GM18858 (cell line): ENCODE data around the gene DACH1.

Source experiments
- ATAC-seq: cut with Tn5 transposase; IDR thresholded peaks from one replicate; pipeline ENCODE4 v1.9.1; 2021; ENCODE audit not compliant: unreplicated experiment

The DACH1 gene

DNA sequence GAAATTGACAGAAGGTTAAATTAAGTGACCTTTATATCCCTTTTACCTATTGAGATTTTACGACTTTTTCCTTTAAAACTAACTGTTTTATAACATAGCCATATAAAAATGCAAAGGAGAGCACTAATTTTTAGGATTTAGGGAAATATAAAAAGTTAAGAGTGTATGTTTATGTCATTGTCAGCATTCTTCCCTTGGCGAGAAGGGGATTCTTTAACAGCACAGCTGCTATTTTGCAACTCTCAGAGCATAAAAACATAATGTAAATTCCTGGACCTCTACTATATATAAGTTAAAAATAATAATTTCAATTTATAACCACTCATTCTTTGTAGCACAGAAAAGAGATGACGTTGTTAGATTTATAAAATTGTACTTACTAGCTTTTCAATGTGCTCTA lies 363.2 kb downstream of the DACH1 start:
- ATAC-seq: no peak

DNA sequence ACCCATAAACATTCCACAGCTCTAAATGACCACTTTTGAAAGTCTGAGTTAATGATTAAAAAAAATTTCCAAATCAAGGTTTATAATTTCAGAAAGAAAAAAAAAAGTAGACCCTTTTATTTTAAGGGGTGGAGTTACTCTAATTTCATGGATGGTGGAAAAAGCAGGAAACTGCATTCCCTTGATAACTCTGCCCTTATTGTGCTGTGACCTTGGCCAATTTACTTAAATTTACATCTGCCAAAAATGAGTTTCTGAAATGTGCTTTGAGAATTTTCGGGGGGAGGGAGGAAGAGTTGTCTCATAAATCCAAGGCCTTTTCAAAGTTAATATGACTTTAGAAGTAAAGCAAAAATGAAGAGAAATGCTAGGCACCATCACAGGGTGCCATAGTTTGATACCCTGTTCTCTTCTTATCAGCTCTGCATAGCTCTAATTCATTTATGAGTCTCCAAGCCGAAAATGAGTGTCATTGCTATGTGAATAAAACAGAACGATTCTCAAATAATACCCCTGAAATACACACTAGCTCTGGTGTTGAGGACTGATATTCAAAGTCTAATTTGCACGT lies 367.0 kb downstream of the DACH1 start:
- ATAC-seq: no peak

DNA sequence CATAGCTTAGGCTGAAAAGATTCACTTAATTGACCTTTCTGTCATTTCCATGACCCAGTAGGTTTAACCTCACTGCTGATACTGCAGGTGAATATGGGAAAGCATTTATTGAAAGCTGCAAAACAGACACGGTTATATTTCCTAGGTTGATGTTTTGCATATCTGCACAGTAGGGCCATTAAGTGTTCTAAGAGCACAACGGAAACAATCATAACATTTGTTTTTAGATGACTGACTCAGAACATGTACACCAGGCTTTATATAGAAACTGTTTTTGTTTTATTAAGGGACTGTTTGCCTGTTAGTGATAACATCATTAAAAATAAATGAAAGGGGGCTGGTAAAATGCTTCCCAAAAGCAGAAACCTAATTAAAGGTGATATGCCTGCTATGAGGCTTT lies 367.8 kb downstream of the DACH1 start:
- no peak for ATAC-seq

DNA sequence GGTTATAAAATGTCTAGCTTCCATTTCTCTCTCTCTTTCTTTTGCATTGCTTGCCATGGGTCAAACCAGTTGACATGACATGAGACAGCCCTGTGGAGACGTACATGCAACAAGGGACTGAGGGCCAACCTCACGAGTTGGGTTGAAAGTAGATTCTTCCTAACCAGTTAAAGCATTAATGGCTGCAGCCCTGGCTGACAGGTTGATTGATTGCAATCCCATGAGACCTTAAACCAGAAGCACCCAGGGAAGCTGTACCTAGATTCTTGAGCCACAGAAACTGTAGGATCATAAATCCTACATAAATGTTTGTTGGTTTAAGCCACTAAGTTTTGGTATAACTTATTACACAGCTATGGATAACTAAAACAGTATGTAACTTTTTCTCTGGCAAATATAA lies 373.8 kb downstream of the DACH1 start:
- no peak for ATAC-seq

DNA sequence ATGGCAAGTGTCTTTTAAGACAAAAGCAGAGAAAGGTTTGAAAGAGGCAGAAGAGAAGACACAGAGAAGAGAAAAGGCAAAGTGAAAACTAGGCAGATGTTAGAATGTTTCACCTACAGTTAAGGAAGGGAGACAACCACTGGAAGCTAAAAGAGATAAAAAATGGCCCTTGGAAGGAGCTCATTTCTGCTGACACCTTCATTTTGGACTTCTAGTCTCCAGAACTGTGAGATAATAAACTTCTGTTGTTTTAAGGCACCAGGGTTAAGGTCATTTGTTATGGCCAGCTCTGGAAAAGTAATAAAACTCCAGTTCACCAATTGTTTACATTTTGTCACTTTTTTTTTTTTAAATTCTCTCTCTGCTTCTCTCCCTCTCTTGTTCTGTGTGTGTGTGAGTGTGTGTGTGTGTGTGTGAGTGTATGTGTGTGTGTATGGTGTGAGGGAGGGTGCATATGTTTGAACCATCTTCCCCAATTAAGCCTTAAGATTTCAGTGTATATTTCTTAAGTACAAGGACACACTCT lies 374.6 kb downstream of the DACH1 start:
- ATAC-seq: no peak

DNA sequence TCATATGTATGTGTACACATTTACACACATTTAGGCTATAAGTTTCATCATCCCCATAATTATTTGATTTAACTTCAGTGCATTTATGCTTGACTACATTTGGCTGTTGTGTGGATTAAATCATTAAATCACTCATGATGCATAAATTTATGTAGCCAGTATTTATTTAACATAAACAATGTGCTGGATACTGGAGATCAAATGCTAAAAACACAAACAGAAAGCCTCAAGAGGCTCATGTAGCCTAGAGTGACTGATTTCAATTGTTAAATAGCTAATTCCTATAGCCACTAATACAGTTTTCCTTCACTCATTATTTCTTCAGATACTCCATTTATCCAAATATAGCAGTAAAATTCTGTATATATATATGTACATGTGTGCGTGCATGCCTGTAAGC lies 376.0 kb downstream of the DACH1 start:
- ATAC-seq: no peak

DNA sequence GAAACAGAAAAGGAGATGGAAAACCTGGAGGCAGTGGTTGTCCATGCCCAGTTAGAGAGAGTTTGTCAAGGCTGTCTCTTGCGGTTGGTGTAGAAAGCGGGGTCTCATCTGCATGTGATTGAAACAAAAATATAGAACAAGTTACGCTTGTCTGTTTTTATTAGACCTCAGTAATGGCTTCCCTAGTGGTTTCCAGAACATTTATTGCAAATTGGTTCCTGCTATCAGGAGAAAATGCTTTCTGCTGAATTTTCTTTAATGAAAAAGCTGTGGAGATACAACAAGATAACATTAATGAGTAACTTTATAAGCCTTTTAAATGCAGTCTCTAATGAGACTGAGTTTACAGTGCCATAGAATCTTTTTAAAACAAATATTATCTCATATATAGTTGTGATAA lies 378.0 kb downstream of the DACH1 start:
- no peak for ATAC-seq

DNA sequence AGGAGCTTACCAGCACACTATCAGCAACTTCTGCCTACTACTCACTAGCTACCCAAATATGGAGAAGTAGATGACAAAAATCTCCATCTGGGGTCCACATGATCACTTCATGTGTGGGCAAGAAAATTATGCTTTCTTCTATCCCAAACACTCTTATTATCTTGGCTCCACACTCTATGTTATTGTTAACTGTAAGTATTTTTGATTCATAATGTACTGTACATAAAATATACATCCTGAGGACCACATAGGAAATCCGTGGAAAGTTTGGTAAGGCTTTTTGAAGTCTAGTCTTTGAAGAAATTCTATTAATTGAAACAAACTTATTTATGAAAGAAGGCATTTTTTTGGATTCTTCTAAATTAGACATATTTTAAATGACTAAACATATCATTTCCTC lies 378.8 kb downstream of the DACH1 start:
- ATAC-seq: no peak

DNA sequence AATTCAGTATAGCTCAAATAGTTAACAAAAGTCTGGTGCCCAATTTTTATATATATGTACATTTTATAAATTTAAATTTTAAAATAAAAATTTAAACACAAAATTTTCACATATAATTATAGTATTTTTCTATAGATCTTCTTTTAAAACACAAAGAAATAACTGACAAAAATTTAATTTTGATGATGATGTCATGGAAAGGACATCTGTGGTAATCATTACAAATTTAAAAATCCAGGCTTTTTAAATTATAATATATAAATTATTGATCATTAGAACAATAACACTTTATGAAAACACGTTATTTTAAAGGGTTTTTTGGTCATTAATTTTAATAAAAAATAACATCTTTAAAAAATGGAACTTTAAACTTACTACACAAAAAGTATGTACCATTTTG lies 381.1 kb downstream of the DACH1 start:
- ATAC-seq: no peak

DNA sequence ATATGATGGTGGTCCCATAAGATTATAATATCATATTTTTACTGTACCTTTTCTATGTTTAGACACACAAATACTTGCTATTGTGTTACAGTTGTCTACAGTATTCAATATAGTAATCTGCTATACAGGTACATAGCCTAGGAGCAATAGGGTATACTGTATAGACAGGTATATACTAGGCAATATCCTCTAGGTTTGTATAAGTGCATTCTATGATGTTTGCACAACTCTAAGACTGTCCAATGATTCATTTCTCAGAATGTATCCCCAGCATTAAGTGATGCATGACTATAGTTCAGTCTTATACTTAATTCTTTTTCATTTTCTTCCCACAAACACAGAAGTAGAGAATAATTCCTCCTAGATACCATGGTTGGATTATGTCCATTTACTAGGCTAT lies 383.3 kb downstream of the DACH1 start:
- no peak for ATAC-seq

DNA sequence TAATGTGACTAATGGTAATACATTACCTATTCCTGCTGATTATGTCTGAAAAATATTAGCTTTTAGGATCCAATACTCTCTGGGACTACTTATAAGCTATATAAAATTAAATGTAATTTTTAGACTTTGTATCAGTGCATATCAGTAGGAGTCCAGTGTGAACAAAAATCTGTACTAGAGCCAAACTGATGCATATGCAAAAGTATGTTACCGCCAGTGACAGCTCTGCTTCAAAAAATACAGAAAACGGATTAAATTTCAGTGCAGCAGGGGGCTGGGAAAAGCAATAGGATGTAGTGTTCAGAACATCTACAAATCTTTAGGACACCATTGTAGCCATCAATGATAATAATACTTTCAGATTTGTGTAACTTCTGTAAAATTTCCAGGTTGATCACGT lies 385.5 kb downstream of the DACH1 start:
- ATAC-seq: no peak

DNA sequence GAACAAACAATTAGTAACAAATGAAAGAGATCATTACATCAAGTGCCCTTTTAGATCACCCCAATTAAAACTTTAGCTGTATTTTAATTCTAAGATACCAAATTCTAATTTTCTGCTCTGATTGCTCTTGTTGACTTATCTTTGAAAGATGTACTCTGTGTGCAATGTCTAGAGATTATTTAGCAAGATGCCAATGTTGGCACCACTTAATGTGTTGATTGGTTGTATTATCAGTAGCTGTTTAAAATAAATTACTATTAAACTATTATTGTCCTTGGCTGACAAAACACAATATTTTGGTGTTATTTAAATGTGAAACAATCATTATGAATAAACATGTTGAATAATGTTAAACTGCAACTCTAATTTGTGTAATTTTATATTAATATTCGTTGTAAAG lies 386.0 kb downstream of the DACH1 start:
- ATAC-seq: no peak

DNA sequence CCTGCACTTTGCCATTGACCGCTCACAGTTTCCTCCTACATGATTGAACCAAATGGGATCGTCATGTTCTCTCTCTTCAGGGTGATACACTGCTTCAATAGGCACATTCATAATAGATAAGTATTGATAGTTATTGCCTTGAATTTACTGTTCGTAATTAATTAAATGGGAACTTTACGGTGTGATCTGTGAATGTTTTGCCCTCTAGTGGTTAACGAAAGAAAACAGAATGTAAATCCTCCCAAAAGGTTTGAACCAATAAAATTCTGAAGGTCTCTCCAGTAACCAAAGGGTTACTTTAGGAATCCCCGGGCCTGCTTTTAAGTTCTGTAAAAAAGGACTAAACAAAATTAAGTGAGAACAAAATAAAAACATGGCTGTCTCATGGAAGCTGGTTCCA lies 389.3 kb downstream of the DACH1 start:
- no peak for ATAC-seq

DNA sequence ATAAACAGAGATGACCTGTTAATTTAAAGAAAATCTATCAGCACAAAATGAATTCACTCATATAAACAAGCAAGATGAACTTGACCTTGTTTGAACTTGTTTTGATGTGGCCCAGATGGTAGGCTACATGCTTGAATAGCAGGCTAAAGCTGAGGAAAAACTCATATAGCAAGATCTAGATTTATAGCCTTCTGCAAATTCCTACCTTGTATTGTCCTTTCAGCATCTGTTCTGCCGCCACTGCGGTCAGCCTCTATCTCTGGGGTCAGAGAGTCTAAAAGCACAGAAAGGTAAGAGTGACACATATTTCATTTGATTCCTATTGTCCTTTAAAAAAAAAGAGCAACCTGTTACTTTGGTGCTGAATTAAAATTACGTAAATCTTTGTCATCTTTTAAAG lies 392.1 kb downstream of the DACH1 start:
- no peak for ATAC-seq

DNA sequence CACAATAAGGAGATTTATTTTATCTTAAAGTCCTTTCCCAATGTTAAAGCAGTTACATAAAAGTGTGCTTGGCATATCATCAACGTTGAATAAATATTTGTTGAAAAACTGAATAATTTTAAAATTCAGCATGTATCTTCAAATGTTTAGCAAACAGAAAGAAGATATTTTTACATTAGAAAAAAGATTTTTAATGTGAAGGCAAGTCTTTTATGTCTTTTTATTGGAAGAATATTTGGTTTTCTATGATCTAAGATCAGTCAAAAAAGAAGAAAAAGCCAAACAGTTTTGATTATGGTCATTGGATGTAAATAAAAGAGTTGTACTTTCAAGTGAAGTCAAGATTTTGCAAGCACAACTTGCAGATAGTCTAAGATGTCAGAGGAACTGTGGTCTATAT lies 397.4 kb downstream of the DACH1 start:
- no peak for ATAC-seq

DNA sequence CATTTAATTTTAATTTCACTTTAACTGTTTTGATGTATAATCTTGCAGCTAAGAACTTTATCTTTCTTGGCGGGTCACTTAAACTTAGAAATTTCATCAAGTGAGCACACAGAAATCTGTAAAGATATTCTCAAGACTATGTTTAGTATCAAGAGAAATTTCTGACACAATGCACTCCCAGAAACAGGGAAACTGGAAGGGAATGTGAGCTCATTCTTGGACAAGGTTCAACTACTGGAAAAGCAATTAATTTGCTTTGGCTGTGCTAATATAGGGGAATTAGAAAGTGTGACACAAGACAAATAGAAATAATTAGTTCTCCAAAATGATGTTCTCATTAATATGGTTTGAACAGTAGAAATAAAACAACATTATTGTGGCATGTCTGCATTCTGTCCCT lies 402.3 kb downstream of the DACH1 start:
- ATAC-seq: no peak

DNA sequence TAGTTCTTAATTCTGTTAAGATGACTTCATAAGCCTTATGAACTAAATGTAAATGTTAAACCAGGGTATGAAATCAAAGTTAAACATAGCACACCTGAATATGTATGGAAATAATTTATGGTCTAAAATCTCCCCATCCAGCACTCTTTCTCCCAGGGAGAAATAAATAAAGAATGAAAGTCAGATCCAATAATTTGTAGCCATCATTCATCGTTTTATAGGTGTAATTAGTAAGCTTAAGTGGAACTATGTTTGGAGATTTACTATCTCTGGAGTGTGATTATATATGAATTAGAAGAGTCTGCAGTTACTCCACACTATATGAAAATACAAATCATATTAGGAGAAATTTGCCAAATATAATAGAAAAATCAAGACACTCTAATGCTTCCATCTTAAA lies 405.1 kb downstream of the DACH1 start:
- no peak for ATAC-seq

DNA sequence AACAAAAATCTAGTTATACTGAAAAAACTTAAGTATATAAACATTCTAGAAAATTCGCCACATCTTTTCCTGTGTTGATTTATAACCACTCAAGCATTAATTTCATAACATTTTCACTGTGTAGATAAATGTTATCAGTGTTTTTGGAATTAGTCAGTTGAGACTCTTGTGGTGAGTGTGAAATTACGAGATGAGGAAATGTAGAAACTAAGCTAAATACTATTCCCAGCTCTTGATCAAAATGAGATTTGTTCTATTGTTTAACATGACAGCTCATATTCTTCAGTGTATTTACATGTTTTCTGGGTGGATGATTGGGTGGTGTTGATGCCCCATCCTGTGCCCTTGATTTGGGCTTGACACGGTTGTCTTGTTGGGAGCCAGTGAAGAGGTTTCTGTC lies 406.8 kb downstream of the DACH1 start:
- peak; percentile 61 for ATAC-seq

DNA sequence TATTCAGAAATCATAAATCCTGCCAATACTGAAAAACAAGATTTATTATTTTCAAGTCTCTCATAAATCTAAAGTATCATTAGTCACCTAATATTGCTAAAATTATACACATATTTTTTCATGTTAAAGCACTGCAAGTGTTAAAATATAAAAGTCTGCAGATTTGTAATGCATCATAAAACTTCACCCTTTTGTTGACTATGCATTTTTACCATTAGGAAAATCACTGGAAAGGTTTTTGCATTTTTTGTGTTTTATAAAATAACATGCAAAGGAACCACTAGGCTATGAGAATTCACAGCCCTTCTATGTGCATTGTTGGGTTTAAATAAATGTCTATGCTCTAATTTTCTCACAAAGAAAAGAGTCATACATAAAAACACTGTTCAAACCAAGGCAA lies 407.3 kb downstream of the DACH1 start:
- ATAC-seq: no peak

DNA sequence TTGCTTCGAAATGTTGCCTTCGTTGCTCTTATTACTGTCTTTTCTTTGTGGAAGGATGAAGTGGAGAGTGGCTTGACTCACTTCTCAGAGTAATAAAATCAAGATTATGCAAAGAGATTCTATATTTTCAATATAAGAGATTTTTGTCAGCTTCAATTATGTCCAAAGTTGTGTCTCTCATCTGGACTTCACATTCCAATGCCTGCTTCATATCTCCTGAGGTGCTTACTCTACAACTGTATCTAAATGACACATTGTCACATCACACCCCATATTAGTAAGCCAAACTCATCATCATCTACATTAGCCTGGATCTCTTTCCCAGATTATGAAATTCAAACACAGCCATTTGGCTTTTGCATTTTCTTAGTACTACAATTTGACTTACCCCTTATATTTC lies 409.4 kb downstream of the DACH1 start:
- ATAC-seq: no peak

DNA sequence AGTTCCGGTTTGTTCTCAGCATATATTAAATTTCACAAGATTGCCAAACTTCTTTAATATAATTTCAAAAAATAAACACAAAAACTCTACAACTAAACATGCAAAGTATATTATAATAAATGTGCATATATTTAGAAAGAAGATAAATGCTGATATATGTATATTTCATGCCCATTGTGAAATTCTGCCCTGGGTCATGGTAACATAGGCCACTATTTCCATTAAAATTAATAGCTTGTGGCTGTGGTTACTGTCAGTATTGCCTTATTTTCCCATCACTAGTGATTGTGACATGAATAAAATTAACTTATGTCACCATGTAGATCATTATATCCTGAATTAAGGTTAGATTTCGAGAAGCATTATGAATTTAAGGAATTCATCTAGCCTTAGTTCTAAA lies 410.9 kb downstream of the DACH1 start:
- ATAC-seq: no peak

DNA sequence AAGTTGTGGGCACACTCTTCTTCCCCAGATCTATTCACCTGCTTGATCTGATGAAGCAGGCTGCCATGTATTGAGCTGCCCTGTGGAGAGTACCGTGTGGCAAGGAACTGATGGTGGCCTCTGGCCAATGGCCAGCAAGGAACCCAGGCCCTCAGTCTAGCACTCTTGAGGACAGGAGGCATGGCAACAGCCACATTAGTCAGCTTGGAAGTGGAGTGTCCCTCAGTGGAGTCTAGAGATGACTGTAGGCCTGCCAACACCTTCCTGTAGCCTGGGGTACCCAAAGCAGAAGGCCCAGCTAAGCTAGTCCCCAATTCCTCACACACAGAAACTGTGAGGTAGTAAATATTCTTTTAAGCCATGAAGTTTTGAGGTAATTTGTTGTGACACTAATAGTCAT lies 412.5 kb downstream of the DACH1 start:
- no peak for ATAC-seq

DNA sequence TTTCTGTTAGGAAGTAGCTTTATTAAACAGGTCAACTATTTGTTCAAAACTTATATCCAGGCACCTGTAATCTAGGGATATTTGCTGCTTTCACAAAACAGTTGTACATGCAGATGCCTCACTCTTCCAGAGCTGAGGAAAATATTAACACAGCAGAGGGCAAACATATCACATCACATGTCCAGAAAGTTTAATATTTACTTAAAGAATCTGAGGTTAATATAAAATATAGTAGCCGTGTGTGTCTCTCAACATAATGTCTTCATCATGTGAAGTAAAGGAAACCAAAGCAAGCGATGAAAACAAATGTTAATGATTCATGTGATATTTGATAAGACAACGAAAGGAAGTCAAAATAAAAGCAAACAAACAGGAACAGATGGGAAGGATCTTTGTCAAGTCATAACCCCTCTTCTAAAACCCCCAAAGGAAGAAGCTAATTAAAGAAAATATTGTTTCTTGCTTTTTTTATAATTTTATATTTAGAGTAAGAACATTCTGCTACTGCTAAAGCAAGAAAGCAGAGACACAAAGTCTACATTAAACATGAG lies 418.8 kb downstream of the DACH1 start:
- ATAC-seq: no peak
